ENCODE measurements around the gene ATXN1. TPM values are rescaled to one million over a fixed set of nuclear protein-coding genes. Genes with fewer than 3 reads are reported as not detected.

ATXN1 gene
- total and polyA plus RNA-seq, 2 of the 8 experiments (the other 6 are each of a cell fraction or from before 2014, with no cell fraction given), result 1.6 to 4.0 TPM

GRCh38 chr6:16623029-16623653, 138.1 kb downstream of the ATXN1 start (continued):
- TF ChIP-seq CHD7 (IDR thresholded peaks at IDR 0.05; ENCODE audit: insufficient replicate concordance, low read length) (no peak), MAFK (IDR thresholded peaks at IDR 0.05; ENCODE audit: low read depth, low read length) (no peak)
- TF ChIP-seq, protein P1, sequence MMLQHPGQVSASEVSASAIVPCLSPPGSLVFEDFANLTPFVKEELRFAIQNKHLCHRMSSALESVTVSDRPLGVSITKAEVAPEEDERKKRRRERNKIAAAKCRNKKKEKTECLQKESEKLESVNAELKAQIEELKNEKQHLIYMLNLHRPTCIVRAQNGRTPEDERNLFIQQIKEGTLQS (IDR thresholded peaks at IDR 0.05; ENCODE audit: insufficient read depth, low read depth, low read length), result no peak
